ENCODE measurements around the gene MICU1.

DNA sequence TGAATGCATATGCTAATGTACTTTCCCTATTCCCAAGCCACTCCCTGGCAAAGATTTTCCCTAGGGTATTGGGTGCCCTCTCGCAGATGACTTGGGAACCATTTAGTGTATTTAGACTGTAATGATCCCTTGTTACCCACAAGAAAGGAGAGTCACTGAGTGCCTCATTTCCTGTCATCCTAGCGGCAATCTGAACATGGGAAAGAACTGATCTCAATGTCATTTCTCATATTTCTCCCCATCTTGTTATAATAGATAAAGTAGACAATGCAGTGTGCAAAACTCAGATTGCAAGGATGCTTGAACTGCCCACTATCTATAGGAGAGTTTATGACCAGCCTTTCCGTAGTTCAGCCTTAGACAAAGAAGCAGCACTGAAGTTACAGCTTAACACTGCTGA, 123.3 kb downstream of the MICU1 start:
- no peak for TF ChIP-seq SIN3A (IDR thresholded peaks at IDR 0.05; ENCODE audit: borderline replicate concordance, low read depth, low read length)
- no peak for TF ChIP-seq MEIS1 (CRISPR knock-in tag; IDR thresholded peaks at IDR 0.05; ENCODE audit: borderline replicate concordance)

Data from HepG2 (cell line).